Caco-2 (cell line): ENCODE measurements around the gene CABP7. TPM values are rescaled to one million over a fixed set of nuclear protein-coding genes. Genes with fewer than 3 reads are reported as not detected.

Experiments
- BruUV-seq: library from RNA; stranded (reverse); fragments of 400-500 nt; replicated peaks from 2 replicates; lab custom pipeline; 2021; lab: Mats Ljungman, UMichigan
- CTCF ChIA-PET: fragments of 300-600 bp; sonication (Branson Sonifier 250); formaldehyde crosslinking; loops from one replicate; lab custom pipeline; 2022; ENCODE audit warnings: antibody characterized with exemption; lab: Charles Lee
- POLR2A ChIA-PET: fragments of 300-600 bp; sonication (Branson Sonifier 250); formaldehyde crosslinking; loops from one replicate; lab custom pipeline; 2022; ENCODE audit warnings: antibody characterized with exemption; lab: Charles Lee
- DNase-seq, 2 experiments: peaks; one replicate each; pipeline versions ENCODE4 v3.0.0 to v3.0.0-alpha.2; 2020 to 2022
- H3K27me3 ChIP-seq: replicated peaks from 2 replicates; pipeline ENCODE4 v1.6.0; 2011; ENCODE audit warnings: low read length; ENCODE audit not compliant: control insufficient read depth, insufficient read depth
- H3K36me3 ChIP-seq: 2 replicates; pipeline ENCODE4 v1.5.1; 2011; ENCODE audit warnings: low read length; ENCODE audit not compliant: control insufficient read depth, insufficient read depth
- H3K4me1 ChIP-seq: fragments of 250-450 bp; sonication (Bioruptor Pico); 2 replicates; pipeline ENCODE4 v1.5.1; 2020; ENCODE audit warnings: mild to moderate bottlenecking
- H3K4me3 ChIP-seq: 2 replicates; pipeline ENCODE4 v1.5.1; 2011; ENCODE audit warnings: low read depth, mild to moderate bottlenecking, control low read depth, low read length
- H3K9me3 ChIP-seq: fragments of 250-450 bp; sonication (Bioruptor Pico); 2 replicates; pipeline ENCODE4 v1.5.1; 2020; ENCODE audit warnings: mild to moderate bottlenecking, moderate library complexity
- H3K27ac Mint-ChIP-seq: one replicate; pipeline ENCODE4 v1.8.0; 2022; ENCODE audit warnings: mixed read lengths; ENCODE audit not compliant: unreplicated experiment
- H3K27me3 Mint-ChIP-seq: one replicate; pipeline ENCODE4 v1.8.0; 2022; ENCODE audit warnings: mixed read lengths; ENCODE audit not compliant: insufficient read depth, unreplicated experiment
- H3K36me3 Mint-ChIP-seq: one replicate; pipeline ENCODE4 v1.8.0; 2022; ENCODE audit warnings: mild to moderate bottlenecking, mixed read lengths; ENCODE audit not compliant: insufficient read depth, unreplicated experiment
- H3K4me1 Mint-ChIP-seq: one replicate; pipeline ENCODE4 v1.8.0; 2022; ENCODE audit warnings: low read depth, mixed read lengths; ENCODE audit not compliant: unreplicated experiment
- H3K4me3 Mint-ChIP-seq: one replicate; pipeline ENCODE4 v1.8.0; 2022; ENCODE audit warnings: mild to moderate bottlenecking, moderate library complexity, mixed read lengths; ENCODE audit not compliant: unreplicated experiment
- H3K9me3 Mint-ChIP-seq: one replicate; pipeline ENCODE4 v1.8.0; 2022; ENCODE audit warnings: mixed read lengths; ENCODE audit not compliant: unreplicated experiment
- intact Hi-C: fragments of 100-400 bp; cut with micrococcal nuclease; formaldehyde crosslinking; loops from one replicate; pipeline ENCODE4 v1.10.0; 2022; ENCODE audit not compliant: unreplicated experiment
- total RNA-seq: library from RNA; stranded (reverse); gene quantifications from 2 replicates; pipeline ENCODE4 v1.2.3, GENCODE V29; 2022
- TF ChIP-seq, protein P1 (sequence below), 2 experiments: fragments of 200-600 bp in 1 of 2; IDR thresholded peaks; 1 replicate in 1 of 2; 2 replicates in 1 of 2; pipeline versions ENCODE4 v1.5.1 to v1.8.0; 2011 to 2022; ENCODE audit warnings: antibody characterized with exemption in 1 of 2, control low read depth in 1 of 2, inconsistent platforms in 1 of 2, low read depth in 1 of 2, low read length in 1 of 2, mild to moderate bottlenecking in 1 of 2, moderate library complexity in 1 of 2; ENCODE audit not compliant: insufficient read depth in 1 of 2, severe bottlenecking in 1 of 2, unreplicated experiment in 1 of 2

Gene CABP7
- total RNA-seq, 1 experiment from 2014 or later = not detected

DNA sequence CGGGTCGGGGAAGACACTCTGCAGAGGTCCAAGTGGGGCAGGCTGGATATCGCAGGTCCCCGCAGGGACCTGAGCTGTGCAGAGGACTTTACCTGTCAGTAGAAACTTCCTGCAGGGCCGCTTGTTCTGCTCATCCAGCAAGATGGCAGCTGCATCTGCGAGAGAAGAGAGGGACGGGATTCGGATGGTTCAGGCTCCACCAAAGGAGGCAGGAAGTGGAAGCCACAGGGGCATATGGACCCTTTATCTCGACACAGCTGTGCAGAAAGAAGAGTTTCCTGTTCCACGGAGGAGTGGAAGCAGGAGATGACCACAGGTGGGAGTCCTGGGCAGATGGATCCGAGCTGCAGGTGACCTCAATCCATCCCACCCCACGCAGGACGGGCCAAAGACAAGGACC, 22.5 kb downstream of the CABP7 start:
- H3K4me3 Mint-ChIP-seq = no peak overlapping the region
- no peaks in the 10 kb centered on the region for H3K36me3 Mint-ChIP-seq
- H3K4me1 Mint-ChIP-seq = no peaks in the 10 kb centered on the region
- ChIA-PET CTCF (no interaction called here), POLR2A (no interaction called here)
- H3K9me3 ChIP-seq = no peaks in the 10 kb centered on the region
- no peaks in the 10 kb centered on the region for H3K9me3 Mint-ChIP-seq
- no TSS peak for BruUV-seq
- TF ChIP-seq, protein P1, sequence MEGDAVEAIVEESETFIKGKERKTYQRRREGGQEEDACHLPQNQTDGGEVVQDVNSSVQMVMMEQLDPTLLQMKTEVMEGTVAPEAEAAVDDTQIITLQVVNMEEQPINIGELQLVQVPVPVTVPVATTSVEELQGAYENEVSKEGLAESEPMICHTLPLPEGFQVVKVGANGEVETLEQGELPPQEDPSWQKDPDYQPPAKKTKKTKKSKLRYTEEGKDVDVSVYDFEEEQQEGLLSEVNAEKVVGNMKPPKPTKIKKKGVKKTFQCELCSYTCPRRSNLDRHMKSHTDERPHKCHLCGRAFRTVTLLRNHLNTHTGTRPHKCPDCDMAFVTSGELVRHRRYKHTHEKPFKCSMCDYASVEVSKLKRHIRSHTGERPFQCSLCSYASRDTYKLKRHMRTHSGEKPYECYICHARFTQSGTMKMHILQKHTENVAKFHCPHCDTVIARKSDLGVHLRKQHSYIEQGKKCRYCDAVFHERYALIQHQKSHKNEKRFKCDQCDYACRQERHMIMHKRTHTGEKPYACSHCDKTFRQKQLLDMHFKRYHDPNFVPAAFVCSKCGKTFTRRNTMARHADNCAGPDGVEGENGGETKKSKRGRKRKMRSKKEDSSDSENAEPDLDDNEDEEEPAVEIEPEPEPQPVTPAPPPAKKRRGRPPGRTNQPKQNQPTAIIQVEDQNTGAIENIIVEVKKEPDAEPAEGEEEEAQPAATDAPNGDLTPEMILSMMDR (IDR thresholded peaks at IDR 0.05; ENCODE audit: insufficient read depth in 1 of 2, low read depth in 1 of 2, low read length in 1 of 2, severe bottlenecking in 1 of 2, unreplicated experiment in 1 of 2) = no peak
- H3K4me3 ChIP-seq = no peak overlapping the region
- no peak for DNase-seq
- no peaks in the 10 kb centered on the region for H3K27me3 Mint-ChIP-seq
- H3K27ac Mint-ChIP-seq = no peak overlapping the region
- H3K27me3 ChIP-seq = no peaks in the 10 kb centered on the region
- peaks cover 2% of the 10 kb centered on the region; the same call in 1 of the 2 replicates for H3K4me1 ChIP-seq
- H3K36me3 ChIP-seq = no peaks in the 10 kb centered on the region
- intact Hi-C loops = no loop called here

DNA sequence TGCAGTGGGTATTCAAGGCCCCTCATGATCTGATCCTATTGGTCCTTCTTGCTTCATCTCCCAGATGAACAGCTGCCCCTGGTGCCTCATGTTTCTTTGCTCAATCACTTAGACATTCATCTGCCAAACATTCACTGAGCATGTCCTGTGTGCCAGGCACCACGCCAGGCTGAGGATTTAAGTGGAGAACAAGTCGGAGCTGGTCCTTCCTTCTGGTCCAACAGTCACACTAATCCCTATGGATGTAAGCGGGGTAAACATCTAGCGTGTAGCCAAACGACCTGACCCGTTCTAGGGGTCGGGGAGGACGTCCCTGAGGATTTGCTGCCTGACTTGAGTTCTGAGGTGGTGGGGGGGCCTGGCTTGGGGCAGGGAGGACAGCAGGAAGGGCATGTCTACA, 25.1 kb downstream of the CABP7 start:
- no peak overlapping the region for H3K4me3 ChIP-seq
- H3K4me1 Mint-ChIP-seq = peaks cover 13% of the 10 kb centered on the region
- H3K27ac Mint-ChIP-seq = no peak overlapping the region
- DNase-seq = no peak
- no peaks in the 10 kb centered on the region for H3K36me3 ChIP-seq
- H3K9me3 Mint-ChIP-seq = no peaks in the 10 kb centered on the region
- H3K4me3 Mint-ChIP-seq = no peak overlapping the region
- no peaks in the 10 kb centered on the region for H3K36me3 Mint-ChIP-seq
- H3K27me3 ChIP-seq = no peaks in the 10 kb centered on the region
- BruUV-seq = no TSS peak
- H3K27me3 Mint-ChIP-seq = no peaks in the 10 kb centered on the region
- H3K4me1 ChIP-seq = peaks cover 16% of the 10 kb centered on the region; the same call in 1 of the 2 replicates
- no peaks in the 10 kb centered on the region for H3K9me3 ChIP-seq
- ChIA-PET POLR2A (no interaction called here), CTCF (no interaction called here)
- TF ChIP-seq, protein P1 (IDR thresholded peaks at IDR 0.05; ENCODE audit: insufficient read depth in 1 of 2, low read depth in 1 of 2, low read length in 1 of 2, severe bottlenecking in 1 of 2, unreplicated experiment in 1 of 2) = no peak
- intact Hi-C loops = no loop called here

DNA sequence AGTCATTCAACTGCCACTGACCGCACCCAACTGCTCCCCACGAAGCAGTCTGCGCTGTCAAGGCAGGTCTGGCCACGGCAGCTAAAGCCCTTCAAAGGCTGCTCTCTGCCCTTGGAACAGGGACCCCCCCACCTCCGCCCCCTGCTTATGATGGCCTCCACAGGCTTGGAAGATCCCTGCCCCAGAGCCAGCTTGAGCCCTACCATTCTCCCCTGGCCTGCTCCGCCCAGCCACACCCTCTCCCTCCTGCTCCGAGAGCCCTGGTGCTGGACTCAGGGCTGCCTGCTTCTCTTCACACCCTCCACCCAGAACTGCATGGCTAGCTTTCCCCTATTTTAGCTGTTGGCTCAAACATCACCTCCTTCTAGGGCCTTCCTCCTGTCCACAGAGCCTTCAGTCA, 28.0 kb downstream of the CABP7 start:
- DNase-seq = no peak
- TF ChIP-seq, protein P1 (IDR thresholded peaks at IDR 0.05; ENCODE audit: insufficient read depth in 1 of 2, low read depth in 1 of 2, low read length in 1 of 2, severe bottlenecking in 1 of 2, unreplicated experiment in 1 of 2) = no peak
- H3K4me3 ChIP-seq = no peak overlapping the region
- H3K9me3 ChIP-seq = no peaks in the 10 kb centered on the region
- BruUV-seq = no TSS peak
- no peaks in the 10 kb centered on the region for H3K36me3 Mint-ChIP-seq
- no peaks in the 10 kb centered on the region for H3K36me3 ChIP-seq
- no peaks in the 10 kb centered on the region for H3K9me3 Mint-ChIP-seq
- H3K27me3 Mint-ChIP-seq = no peaks in the 10 kb centered on the region
- H3K4me3 Mint-ChIP-seq = peak overlapping the region; percentile 6
- no peaks in the 10 kb centered on the region for H3K27me3 ChIP-seq
- H3K4me1 ChIP-seq = peaks cover 16% of the 10 kb centered on the region; the same call in 1 of the 2 replicates
- intact Hi-C loops = no loop called here
- POLR2A ChIA-PET = interaction anchor here (0.7 kb wide), 1 partner anchor 19 kb away, joined by 4 read pairs; the partner anchor contains the start of genes UQCR10 and ZMAT5
- H3K27ac Mint-ChIP-seq = peak overlapping the region; percentile 24
- peaks cover 13% of the 10 kb centered on the region for H3K4me1 Mint-ChIP-seq
- CTCF ChIA-PET = interaction anchor here (1.4 kb wide), 1 partner anchor 257 kb away, joined by 6 read pairs; no protein-coding TSS in a partner anchor
